Lung (tissue), 12 donors: ENCODE results near the gene IL9. TPM values are rescaled to one million over a fixed set of nuclear protein-coding genes. Genes with fewer than 3 reads are reported as not detected.

Source experiments
- ATAC-seq: fragments of 200-7000 bp; cut with Tn5 transposase; one replicate; pipeline ENCODE4 v1.9.1; 2020; ENCODE audit warnings: moderate number of reproducible peaks; ENCODE audit not compliant: insufficient read depth, low FRiP score
- DNase-seq, 3 donors: peaks; one replicate each; pipeline ENCODE4 v3.0.0-alpha.2; 2013 to 2017
- H3K27ac ChIP-seq, 2 donors: one replicate each; pipeline ENCODE4 v1.5.1; 2013; ENCODE audit warnings: mild to moderate bottlenecking in 2 of 2, moderate library complexity in 2 of 2, control low read depth in 1 of 2, inconsistent platforms in 1 of 2, low read depth in 1 of 2, low read length in 1 of 2
- H3K27me3 ChIP-seq, 3 donors: one replicate each; pipeline ENCODE4 v1.5.1; 2013; ENCODE audit warnings: low read length in 2 of 3; ENCODE audit not compliant: control insufficient read depth in 3 of 3, insufficient read depth in 3 of 3
- H3K36me3 ChIP-seq, 4 donors: one replicate each; pipeline ENCODE4 v1.5.1; 2013; ENCODE audit warnings: low read length in 4 of 4, mild to moderate bottlenecking in 1 of 4, moderate library complexity in 1 of 4; ENCODE audit not compliant: control insufficient read depth in 4 of 4, insufficient read depth in 4 of 4
- H3K4me1 ChIP-seq, 5 donors: one replicate each; pipeline ENCODE4 v1.5.1; 2013; ENCODE audit warnings: low read length in 5 of 5, mild to moderate bottlenecking in 2 of 5, moderate library complexity in 1 of 5; ENCODE audit not compliant: control insufficient read depth in 5 of 5, insufficient read depth in 5 of 5
- H3K4me3 ChIP-seq: one replicate; pipeline ENCODE4 v1.5.1; 2013; ENCODE audit warnings: mild to moderate bottlenecking, control low read depth, moderate library complexity
- H3K9ac ChIP-seq, 2 donors: one replicate each; pipeline ENCODE4 v1.5.1; 2013; ENCODE audit warnings: low read length in 2 of 2, control low read depth in 1 of 2; ENCODE audit not compliant: insufficient read depth in 1 of 2
- H3K9me3 ChIP-seq, 4 donors: one replicate each; pipeline ENCODE4 v1.5.1; 2013; ENCODE audit warnings: low read length in 3 of 4, mild to moderate bottlenecking in 1 of 4, moderate library complexity in 1 of 4; ENCODE audit not compliant: control insufficient read depth in 4 of 4, insufficient read depth in 3 of 4
- WGBS, 2 donors: extraction: QIAGEN DNeasy Blood & Tissue Kit; methylation state at CpG; one replicate each; pipeline ENCODE4 v1.1.7; 2013; 5-methylcytosine and 5-hydroxymethylcytosine counted together
- polyA plus RNA-seq, 2 donors: library from polyadenylated mRNA; stranded (reverse); fragments of 200-250 nt; gene quantifications; one replicate each; pipeline ENCODE4 v1.2.1, GENCODE V29; 2013
- total RNA-seq, 2 donors: library from RNA; depleted of rRNA in 1 of 2; stranded (reverse); fragments of >200 nt in 1 of 2; gene quantifications; one replicate each; pipeline ENCODE4 v1.2.1, GENCODE V29; 2014 to 2021
- TF ChIP-seq, protein P1 (sequence below): IDR thresholded peaks from 2 replicates; pipeline ENCODE4 v1.5.1; 2012; ENCODE audit warnings: mild to moderate bottlenecking; ENCODE audit errors: control extremely low read depth, extremely low read depth
- donor health status: control.
- donor health status: control.
- donor health status: Bipolar disorder and iron deficiency.
- donor health status: healthy.
- donor health status: DM: yes; HTN: yes; CAD: no.

IL9 gene
- total and polyA plus RNA-seq, 4 donors: not detected

- TF ChIP-seq, protein P1, sequence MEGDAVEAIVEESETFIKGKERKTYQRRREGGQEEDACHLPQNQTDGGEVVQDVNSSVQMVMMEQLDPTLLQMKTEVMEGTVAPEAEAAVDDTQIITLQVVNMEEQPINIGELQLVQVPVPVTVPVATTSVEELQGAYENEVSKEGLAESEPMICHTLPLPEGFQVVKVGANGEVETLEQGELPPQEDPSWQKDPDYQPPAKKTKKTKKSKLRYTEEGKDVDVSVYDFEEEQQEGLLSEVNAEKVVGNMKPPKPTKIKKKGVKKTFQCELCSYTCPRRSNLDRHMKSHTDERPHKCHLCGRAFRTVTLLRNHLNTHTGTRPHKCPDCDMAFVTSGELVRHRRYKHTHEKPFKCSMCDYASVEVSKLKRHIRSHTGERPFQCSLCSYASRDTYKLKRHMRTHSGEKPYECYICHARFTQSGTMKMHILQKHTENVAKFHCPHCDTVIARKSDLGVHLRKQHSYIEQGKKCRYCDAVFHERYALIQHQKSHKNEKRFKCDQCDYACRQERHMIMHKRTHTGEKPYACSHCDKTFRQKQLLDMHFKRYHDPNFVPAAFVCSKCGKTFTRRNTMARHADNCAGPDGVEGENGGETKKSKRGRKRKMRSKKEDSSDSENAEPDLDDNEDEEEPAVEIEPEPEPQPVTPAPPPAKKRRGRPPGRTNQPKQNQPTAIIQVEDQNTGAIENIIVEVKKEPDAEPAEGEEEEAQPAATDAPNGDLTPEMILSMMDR: no peak
- DNase-seq (no peak), ATAC-seq (no peak)
- Histone ChIP-seq H3K27me3 (peaks cover 0 to 4% (median 0%) of the 10 kb centered on the region in 3 donors), H3K9ac (no peak overlapping the region), H3K36me3 (no peaks in the 10 kb centered on the region), H3K4me1 (peaks cover 0 to 8% (median 0%) of the 10 kb centered on the region in 5 donors), H3K9me3 (no peaks in the 10 kb centered on the region), H3K27ac (no peak overlapping the region), H3K4me3 (no peak overlapping the region)
- WGBS, 2 donors: 63 to 72% methylated on average over 3 of the region's 3 CpGs
Observed at GRCh38 chr5:135881819-135882218, 13.8 kb downstream of the IL9 start.

DNA sequence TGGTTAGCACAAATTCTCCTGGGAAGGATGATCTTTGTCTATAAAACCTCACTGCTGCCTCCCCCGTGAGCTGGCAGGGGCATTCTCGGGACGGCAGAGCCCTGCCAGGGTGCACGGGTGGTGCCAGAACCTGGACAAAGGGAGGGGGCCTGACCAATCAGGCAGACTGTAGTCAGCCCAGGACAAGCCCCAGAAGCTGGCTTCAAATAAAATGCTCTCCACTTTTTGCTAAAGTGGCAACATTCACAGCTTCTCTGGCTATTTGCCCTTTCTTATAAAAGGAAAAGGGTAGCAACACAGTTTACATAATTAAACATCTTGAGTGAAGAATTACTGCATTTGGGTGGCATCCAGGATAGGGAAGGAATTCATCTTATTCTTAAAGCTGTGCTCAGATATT is 14.4 kb downstream of the IL9 start:
- WGBS, 2 donors: 44 to 71% methylated on average over 4 of the region's 4 CpGs
- Histone ChIP-seq H3K4me1 (peaks cover 0 to 8% (median 0%) of the 10 kb centered on the region in 5 donors), H3K4me3 (no peak overlapping the region), H3K27ac (no peak overlapping the region), H3K9me3 (no peaks in the 10 kb centered on the region), H3K36me3 (no peaks in the 10 kb centered on the region), H3K9ac (no peak overlapping the region), H3K27me3 (peaks cover 0 to 4% (median 0%) of the 10 kb centered on the region in 3 donors)
- DNase-seq: no peak
- TF ChIP-seq, protein P1: no peak
- no peak for ATAC-seq

DNA sequence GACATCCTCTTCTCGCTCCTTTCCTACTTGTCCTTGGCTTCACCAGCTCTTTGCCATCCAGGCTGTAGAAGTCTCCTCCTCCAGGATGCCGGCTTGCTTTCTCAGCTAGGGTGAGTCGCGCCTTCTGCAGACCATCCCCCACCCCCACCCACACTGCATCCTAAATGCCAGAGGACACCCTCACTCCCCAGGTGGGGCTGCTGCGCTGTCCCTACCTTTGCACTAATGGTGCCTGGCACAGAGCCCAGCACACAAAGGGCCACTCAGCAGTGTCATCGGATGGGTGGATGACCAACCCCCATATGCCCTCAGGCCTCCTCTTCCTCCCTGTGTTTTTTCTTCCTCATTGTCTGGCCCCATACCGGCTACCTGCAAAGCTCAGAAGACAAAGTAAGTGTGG is 14.8 kb downstream of the IL9 start:
- DNase-seq (no peak), ATAC-seq (no peak)
- H3K27me3 ChIP-seq: peaks cover 0 to 2% (median 0%) of the 10 kb centered on the region in 3 donors
- no peaks in the 10 kb centered on the region for H3K9me3 ChIP-seq
- no peak overlapping the region for H3K4me3 ChIP-seq
- 71 to 81% methylated on average over 7 of the region's 7 CpGs for WGBS, 2 donors
- no peak overlapping the region for H3K9ac ChIP-seq
- peaks cover 0 to 8% (median 0%) of the 10 kb centered on the region in 5 donors for H3K4me1 ChIP-seq
- TF ChIP-seq, protein P1: no peak
- H3K36me3 ChIP-seq: no peaks in the 10 kb centered on the region
- H3K27ac ChIP-seq: no peak overlapping the region

GRCh38 chr5:135880278-135880677 is 15.4 kb downstream of the IL9 start:
- H3K9ac ChIP-seq: no peak overlapping the region
- TF ChIP-seq, protein P1: no peak
- no peaks in the 10 kb centered on the region for H3K27me3 ChIP-seq
- H3K36me3 ChIP-seq: no peaks in the 10 kb centered on the region
- H3K4me1 ChIP-seq: peaks cover 0 to 8% (median 0%) of the 10 kb centered on the region in 5 donors
- no peak overlapping the region for H3K27ac ChIP-seq
- 53 to 70% methylated on average over 3 of the region's 3 CpGs for WGBS, 2 donors
- H3K9me3 ChIP-seq: no peaks in the 10 kb centered on the region
- ATAC-seq: no peak
- DNase-seq: no peak
- H3K4me3 ChIP-seq: no peak overlapping the region
